GM18505 (cell line): ENCODE data around the gene DGKQ.
"Not testable (repeated sequence)": the region's sequence is repeated elsewhere in the genome, so short reads cannot be mapped to it uniquely, and the experiment has no call there.

ENCODE experiments used
- ATAC-seq: cut with Tn5 transposase; IDR thresholded peaks from one replicate; pipeline ENCODE4 v1.9.1; 2021; ENCODE audit not compliant: unreplicated experiment
- POLR2A ChIP-seq: IDR thresholded peaks from 4 replicates; pipeline ENCODE4 v1.6.1; 2011; ENCODE audit warnings: borderline replicate concordance; ENCODE audit not compliant: insufficient read depth, insufficient read length; ENCODE audit errors: extremely low read depth

The DGKQ gene

DNA sequence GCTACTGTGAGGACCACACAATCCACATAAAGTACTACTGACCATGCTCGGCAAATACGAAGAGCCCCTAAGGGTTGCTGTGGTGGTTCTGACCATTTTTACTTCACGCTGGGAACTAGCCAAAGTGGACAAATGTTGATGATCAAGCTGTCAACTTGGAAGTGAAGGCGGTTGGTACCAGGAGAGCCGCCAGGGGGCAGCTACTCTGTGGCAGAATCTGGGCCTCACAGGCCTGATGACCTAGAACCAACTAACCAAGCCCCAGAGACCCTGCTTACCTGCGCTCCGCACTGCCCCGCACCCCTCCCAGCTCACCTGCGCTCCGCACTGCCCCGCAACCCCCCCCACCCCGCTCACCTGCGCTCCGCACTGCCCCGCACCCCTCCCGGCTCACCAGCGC is 46.8 kb downstream of the DGKQ start:
- TF ChIP-seq POLR2A: no peak
- no peak for ATAC-seq

DNA sequence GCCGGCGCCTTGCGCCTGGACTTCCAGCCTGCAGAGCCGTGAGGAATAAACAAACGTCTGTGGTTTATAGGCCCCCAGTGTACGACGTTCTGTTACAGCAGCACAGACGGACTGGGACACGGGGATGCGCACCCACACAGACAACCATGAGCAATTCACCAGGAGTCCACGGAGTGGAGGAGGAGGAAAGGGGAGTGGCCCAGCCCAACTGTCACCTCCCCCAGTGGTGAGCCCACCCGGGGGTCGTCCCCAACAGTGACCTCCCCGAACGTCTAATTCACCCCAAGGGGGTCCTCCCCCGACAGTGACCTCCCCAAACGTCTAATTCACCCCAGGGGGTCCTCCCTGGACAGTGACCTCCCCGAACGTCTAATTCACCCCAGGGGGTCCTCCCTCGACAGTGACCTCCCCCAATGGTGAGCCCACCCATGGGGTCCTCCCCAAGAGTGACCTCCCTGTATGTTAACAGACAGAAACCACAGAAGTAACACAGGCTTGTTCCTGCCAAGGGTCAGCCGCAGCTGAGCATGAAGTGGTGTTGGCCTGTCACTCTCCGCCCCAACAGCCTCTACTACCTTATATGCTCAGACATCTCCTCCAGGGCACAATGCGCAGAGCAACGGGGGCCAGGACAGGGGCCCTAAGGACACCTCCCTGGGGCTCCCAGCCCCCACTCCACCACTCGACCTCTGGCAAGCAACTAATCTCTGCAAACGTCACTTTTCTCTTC is 47.4 kb downstream of the DGKQ start:
- no peak for ATAC-seq
- TF ChIP-seq POLR2A: no peak

DNA sequence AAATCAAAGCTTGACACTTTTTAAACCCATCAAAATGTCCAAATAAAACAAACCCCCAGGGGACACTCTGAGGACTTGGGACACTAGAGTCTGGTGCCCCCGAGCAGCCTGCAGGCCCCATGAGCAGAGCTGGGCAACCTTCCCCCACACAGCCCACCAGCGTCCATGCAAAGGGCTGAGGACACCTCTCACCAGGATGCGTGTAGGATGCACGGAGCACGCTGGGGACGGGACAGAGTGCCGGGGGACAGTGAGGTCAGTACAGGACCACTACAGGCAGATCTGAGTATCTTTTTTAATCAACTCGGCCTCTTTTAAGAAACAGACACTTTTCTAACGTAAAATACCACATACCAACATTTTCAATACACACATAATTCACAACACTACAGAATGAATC is 48.2 kb downstream of the DGKQ start:
- TF ChIP-seq POLR2A: no peak
- no peak for ATAC-seq

DNA sequence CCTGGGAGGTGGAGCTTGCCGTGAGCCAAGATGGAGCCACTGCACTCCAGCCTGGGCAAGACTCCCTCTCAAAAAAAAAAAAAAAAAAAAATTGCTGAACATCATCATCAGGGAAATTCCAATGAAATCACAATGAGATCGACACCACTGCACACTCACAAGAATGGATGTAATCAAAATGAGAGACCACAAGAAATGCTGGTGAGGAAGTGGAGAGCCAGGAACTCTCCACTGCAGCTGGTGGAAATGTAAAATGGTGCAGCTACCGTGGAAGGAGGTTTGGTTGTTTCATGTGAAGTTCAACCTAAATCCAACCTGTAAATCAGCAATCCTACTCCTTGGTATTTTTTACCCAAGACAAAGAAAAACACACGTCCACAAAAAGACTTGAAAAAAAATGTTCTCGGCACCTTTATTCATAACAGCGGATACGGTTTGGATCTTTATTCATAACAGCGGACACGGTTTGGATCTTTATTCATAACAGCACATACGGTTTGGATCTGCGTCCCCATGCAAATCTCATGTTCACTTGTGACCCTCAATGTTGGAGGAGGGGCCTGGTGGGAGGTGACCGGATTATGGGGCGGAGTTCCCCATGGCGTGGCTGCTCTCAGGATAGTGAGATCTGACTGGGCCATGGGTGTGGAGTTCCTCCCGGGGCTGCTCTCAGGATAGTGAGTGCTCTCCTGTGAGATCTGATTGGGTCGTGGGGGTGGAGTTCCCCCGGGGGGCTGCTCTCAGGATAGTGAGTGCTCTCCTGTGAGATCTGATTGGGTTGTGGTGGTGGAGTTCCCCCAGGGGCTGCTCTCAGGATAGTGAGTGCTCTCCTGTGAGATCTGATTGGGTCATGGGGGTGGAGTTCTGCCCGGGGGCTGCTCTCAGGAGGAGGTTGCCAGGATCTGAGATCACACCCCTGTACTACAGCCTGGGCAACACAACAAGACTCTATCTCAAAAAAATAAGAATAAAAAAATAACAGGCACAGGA is 49.0 kb downstream of the DGKQ start:
- no peak for TF ChIP-seq POLR2A
- ATAC-seq: no peak

DNA sequence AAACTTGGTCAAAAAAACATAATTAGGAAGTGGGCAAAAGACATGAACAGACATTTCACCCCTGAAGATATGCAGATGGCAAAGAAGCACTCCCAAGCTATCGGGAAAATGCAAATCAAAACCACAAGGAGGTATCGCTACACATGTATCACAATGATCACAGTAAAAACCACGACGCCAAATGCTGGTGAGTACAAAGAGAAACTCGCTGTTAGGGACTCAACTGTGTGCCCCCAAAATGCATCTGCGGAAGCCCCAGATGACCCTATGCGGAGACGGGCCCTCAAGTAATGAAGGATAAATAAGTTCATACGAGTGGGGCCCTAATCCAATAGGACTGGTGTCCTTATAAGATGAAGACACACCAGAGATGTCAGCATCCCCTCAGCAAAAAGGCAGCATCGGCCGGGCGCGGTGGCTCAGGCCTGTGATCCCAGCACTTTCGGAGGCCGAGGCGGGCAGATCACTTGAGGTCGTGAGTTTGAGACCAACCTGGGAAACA is 51.5 kb downstream of the DGKQ start:
- ATAC-seq: no peak
- TF ChIP-seq POLR2A: no peak

DNA sequence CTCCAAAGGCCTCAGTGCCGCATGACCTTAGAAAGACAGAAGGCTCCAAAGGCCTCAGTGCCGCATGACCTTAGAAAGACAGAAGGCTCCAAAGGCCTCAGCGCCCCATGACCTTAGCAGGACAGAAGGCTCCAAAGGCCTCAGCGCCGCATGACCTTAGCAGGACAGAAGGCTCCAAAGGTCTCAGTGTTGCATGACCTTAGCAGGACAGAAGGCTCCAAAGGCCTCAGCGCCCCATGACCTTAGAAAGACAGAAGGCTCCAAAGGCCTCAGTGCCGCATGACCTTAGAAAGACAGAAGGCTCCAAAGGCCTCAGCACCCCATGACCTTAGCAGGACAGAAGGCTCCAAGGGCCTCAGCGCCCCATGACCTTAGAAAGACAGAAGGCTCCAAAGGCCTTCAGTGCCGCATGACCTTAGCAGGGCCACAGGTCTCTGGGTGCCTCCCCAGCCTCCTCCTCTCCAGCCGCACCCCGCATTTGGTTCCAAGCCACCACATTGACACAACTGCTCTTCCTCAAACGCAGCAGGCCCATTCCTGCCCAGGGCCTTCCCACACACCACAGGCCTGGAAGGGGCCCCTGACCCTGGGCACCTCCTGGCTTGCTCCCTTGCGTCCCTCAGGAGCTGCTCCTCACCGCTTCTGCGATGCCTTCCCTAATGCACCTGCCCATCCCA is 54.2 kb downstream of the DGKQ start:
- ATAC-seq: not testable (repeated sequence)

DNA sequence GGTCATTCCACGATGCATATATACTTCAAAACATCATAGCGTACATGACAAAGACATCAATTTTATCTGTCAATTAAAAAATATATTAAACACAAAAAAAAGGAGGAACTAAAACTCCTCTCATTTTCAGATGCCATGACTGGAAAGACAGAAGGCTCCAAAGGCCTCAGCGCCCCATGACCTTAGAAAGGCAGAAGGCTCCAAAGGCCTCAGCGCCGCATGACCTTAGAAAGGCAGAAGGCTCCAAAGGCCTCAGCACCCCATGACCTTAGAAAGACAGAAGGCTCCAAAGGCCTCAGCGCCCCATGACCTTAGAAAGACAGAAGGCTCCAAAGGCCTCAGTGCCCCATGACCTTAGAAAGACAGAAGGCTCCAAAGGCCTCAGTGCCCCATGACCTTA is 54.8 kb downstream of the DGKQ start:
- ATAC-seq: not testable (repeated sequence)

DNA sequence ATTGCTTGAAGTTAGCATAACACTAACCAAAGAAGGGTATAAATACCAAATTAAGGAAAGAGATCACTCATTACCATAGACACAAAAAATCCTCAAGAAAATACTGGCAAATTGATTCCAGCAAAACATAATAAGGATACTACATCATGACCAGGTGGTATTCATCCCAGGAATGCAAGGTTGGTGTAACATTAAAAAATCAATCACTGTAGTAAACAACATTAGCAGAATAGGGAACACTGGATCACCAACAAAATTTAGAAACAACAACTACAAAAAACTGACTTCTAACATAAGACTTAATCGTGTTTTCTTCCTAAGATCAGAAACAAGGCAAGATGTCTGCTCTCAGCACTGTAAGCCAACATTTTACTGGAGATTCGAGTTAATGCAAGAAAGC is 55.4 kb downstream of the DGKQ start:
- no peak for TF ChIP-seq POLR2A
- ATAC-seq: no peak

DNA sequence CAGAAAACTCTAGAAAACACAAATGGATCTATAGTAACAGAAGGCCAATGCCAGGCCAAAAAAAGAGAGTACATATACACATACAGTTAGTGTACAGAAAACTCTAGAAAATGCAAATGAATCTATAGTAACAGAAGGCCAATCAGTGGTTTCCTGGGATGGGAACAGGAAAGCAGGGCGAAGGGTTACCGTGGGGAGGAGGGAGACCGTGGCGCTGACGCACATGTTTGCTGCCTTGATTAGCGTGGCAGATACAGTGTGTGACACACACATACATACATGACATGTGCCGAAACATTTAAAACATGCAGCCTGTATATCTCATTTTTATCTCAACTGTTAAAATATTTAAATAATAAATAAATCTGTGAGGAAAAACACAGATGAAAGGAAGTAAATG is 55.9 kb downstream of the DGKQ start:
- ATAC-seq: no peak
- no peak for TF ChIP-seq POLR2A

DNA sequence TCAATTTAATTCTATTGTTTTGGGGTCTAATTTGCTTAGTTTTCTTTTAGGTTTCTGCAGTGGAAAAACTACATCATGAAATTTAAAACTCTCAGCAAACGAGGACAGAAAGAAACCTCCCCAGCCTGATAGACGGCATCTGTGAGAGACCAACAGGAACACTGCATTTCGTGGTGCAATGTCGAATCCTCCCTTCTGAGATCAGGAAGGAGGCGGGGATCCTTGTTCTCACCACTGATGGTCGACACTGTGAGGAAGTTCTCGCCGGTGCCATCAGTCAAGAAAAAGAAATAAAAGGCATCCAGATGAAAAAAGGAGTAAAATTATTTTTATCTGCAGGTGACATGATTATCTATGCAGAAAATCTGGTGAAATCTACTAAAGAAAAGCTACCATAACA is 57.8 kb downstream of the DGKQ start:
- no peak for ATAC-seq

DNA sequence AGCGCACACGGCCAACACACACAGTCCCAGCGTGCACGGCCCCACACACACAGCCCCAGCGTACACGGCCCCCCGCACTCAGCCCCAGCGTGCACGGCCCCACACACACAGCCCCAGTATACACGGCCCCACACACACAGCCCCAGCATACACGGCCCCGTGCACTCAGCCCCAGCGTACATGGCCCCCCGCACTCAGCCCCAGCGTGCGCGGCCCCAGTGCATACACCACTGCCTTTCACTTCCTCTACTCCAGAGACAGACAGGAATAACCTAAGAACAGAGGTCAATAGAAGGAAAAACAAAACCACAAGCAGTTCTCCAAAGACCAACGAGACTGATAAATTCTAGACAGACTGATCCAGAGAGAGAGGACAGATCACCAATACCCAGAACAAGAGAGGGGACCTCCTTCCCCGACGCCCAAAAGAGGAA is 58.3 kb downstream of the DGKQ start:
- no peak for ATAC-seq

More for the DNA sequence above, 57.8 kb downstream of the DGKQ start:
- no peak for TF ChIP-seq POLR2A

DNA sequence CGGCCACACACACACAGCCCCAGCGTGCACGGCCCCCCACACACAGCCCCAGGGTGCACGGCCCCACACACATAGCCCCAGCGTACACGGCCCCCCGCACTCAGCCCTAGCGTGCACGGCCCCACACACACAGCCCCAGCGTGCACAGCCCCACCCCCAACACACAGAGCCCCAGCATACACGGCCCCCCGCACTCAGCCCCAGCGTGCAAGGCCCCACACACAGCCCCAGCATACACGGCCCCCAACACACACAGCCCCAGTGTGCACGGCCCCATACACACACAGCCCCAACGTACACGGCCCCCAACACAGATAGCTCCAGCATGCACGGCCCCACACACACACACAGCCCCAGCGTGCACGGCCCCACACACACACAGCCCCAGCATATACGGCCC is 58.8 kb downstream of the DGKQ start:
- TF ChIP-seq POLR2A: no peak

More for the DNA sequence above, 58.3 kb downstream of the DGKQ start:
- TF ChIP-seq POLR2A: no peak

DNA sequence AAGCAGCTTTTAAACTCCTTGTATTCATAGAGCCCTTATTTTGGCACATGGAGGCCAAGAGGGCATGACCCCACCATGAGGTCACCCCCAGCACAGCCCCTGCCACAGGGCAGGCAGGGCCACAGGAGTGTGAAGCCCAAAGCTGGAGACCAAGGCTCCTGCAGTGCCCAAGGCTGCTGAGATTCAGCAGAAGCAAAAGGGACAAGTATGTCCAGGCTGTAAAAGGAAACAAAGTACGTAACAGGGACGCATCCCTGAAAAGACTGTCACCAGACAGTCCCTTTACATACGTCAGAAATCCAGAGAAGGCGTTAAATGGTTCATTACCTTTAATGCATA is 60.1 kb downstream of the DGKQ start:
- no peak for ATAC-seq
- TF ChIP-seq POLR2A: no peak

More for the DNA sequence above, 58.8 kb downstream of the DGKQ start:
- no peak for ATAC-seq
